MM.1S (cell line): ENCODE measurements around the gene DCDC2.

Experiments
- DNase-seq: peaks from one replicate; pipeline ENCODE4 v3.0.0-alpha.2; 2015
- H2AFZ ChIP-seq: fragments of 300-600 bp; sonication (generic); 2 replicates; pipeline ENCODE4 v1.6.0; 2016; ENCODE audit warnings: antibody characterized with exemption, low read length
- H3F3A ChIP-seq: fragments of 300-600 bp; sonication (generic); 2 replicates; pipeline ENCODE4 v1.6.1; 2016; ENCODE audit warnings: mild to moderate bottlenecking, antibody characterized with exemption, low read length, moderate library complexity, mixed read lengths; ENCODE audit not compliant: insufficient read depth
- H3K27ac ChIP-seq: fragments of 300-600 bp; sonication (generic); 2 replicates; pipeline ENCODE4 v1.5.1; 2016; ENCODE audit warnings: mild to moderate bottlenecking, low read length
- H3K27me3 ChIP-seq: fragments of 300-600 bp; sonication (generic); replicated peaks from 2 replicates; pipeline ENCODE4 v1.6.0; 2016; ENCODE audit warnings: low read length; ENCODE audit not compliant: insufficient read depth
- H3K36me3 ChIP-seq: fragments of 300-600 bp; sonication (generic); replicated peaks from 2 replicates; pipeline ENCODE4 v1.6.1; 2016; ENCODE audit warnings: mild to moderate bottlenecking, low read length, mixed read lengths; ENCODE audit not compliant: insufficient read depth
- H3K4me1 ChIP-seq: fragments of 300-600 bp; sonication (generic); 2 replicates; pipeline ENCODE4 v1.6.1; 2016; ENCODE audit warnings: low read length, mixed read lengths
- H3K4me2 ChIP-seq: fragments of 300-600 bp; sonication (generic); 2 replicates; pipeline ENCODE4 v1.6.0; 2016; ENCODE audit warnings: low read depth, low read length
- H3K4me3 ChIP-seq: fragments of 300-600 bp; sonication (generic); 2 replicates; pipeline ENCODE4 v1.5.1; 2016; ENCODE audit warnings: low read length, mixed read lengths
- H3K79me2 ChIP-seq: fragments of 300-600 bp; sonication (generic); 2 replicates; pipeline ENCODE4 v1.6.1; 2016; ENCODE audit warnings: mixed run types, low read length, mixed read lengths
- H3K9ac ChIP-seq: fragments of 300-600 bp; sonication (generic); 2 replicates; pipeline ENCODE4 v1.6.1; 2016; ENCODE audit warnings: low read length, mixed read lengths
- H3K9me2 ChIP-seq: fragments of 300-600 bp; sonication (generic); replicated peaks from 2 replicates; pipeline ENCODE4 v1.6.1; 2016; ENCODE audit warnings: mild to moderate bottlenecking, low read length, mixed read lengths; ENCODE audit not compliant: insufficient read depth
- H3K9me3 ChIP-seq: fragments of 300-600 bp; sonication (generic); replicated peaks from 2 replicates; pipeline ENCODE4 v1.6.1; 2016; ENCODE audit warnings: mild to moderate bottlenecking, low read length, mixed read lengths; ENCODE audit not compliant: insufficient read depth
- H4K20me1 ChIP-seq: fragments of 300-600 bp; sonication (generic); 2 replicates; pipeline ENCODE4 v1.6.1; 2016; ENCODE audit warnings: mild to moderate bottlenecking, low read length, moderate library complexity, mixed read lengths; ENCODE audit not compliant: insufficient read depth
- CTCF ChIP-seq: fragments of 300-600 bp; sonication (generic); IDR thresholded peaks from 2 replicates; pipeline ENCODE4 v1.5.1; 2016; ENCODE audit warnings: antibody characterized with exemption, low read length, mixed read lengths
- EZH2 ChIP-seq: fragments of 300-600 bp; sonication (generic); optimal IDR thresholded peaks from 2 replicates; pipeline ENCODE3; 2017; ENCODE audit warnings: low read depth, mild to moderate bottlenecking, antibody characterized with exemption, low read length, mixed read lengths
- EZH2phosphoT487 ChIP-seq: fragments of 300-600 bp; sonication (generic); IDR thresholded peaks from 2 replicates; pipeline ENCODE4 v1.6.1; 2018; ENCODE audit warnings: antibody characterized with exemption, low read length

Gene DCDC2

DNA sequence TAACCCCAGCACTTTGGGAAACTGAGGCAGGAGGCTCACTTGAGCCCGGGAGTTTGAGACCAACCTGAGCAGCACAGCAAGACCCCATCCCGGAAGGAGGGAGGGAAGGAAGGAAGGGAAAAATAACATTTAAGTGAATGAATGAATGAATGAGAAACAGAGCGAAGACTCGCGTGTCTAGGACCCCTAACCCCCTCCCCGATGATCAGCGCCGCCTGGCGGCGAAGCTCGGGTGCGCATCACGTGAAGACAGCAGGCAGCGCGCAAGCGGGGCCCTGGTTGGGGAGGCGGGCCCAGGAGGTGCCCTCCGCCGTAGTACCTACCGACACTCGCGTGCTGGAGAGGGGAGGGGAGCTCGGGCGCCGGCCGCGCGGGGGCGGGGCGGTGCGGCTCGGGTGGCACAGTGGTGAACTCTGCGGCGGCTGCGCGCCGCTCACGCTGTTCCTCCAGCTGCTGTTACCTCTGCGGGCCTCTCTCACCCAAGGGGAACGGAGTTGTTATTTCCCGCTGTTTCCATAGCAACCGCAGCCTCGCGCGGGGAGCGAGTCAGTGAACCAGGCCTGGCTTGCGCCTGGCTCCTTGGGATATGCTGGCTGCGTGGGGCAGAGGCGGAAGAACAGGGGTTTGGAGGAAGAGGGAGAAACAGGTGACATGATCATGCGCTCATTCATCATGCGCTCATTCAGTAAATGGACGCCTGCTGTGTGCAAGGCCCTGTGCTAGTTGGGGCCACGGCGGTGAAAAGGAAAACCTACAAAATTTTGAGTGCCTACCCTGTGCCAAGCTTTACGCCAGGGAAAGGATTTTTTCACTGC is 2.0 kb upstream of the DCDC2 start:
- H3K9me3 ChIP-seq, result no peaks in the 10 kb centered on the region
- H3K9me2 ChIP-seq, result no peaks in the 10 kb centered on the region
- peak; percentile 94 for DNase-seq
- TF ChIP-seq EZH2 (no peak), CTCF (peak; percentile 91)
- peak overlapping the region; percentile 73 for H3K27ac ChIP-seq
- H3K79me2 ChIP-seq, result no peaks in the 10 kb centered on the region
- no peaks in the 10 kb centered on the region for H3K27me3 ChIP-seq
- H3F3A ChIP-seq, result peaks cover 6% of the 10 kb centered on the region; the same call in 1 of the 2 replicates
- H3K4me2 ChIP-seq, result peak overlapping the region; percentile 94
- no peaks in the 10 kb centered on the region for H3K36me3 ChIP-seq
- peak overlapping the region; percentile 93 for H2AFZ ChIP-seq
- H3K4me3 ChIP-seq, result peak overlapping the region; percentile 68
- H3K4me1 ChIP-seq, result peaks cover 8% of the 10 kb centered on the region; the same call in 1 of the 2 replicates
- H4K20me1 ChIP-seq, result no peaks in the 10 kb centered on the region
- peak overlapping the region; percentile 83 for H3K9ac ChIP-seq

DNA sequence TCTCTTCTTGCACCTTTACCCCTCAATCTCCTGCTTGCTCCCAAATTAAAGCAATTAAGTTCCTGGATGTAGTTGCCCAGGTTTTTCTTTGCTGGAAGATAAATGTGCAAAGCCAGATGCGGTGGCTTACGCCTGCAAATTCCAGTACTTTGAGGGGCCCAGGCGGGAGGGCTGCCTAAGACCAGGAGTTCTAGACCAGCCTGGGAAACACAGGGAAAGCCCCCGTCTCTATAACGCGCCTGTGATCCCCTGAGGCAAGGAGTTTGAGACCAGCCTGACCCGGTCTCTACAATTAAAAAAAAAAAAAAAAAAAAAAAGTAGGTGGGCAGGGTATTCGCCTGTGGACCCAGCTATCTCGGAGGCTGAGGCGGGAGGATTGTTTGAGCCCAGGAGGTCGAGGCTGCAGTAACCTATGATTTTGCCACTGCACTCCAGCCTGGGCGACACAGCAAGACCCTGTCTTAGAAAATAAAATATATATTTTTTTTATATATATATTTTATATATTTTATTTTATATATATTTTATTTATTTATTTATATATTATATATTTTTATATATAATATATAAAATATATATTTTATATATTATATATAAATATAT is 461 bp upstream of the DCDC2 start:
- H3K36me3 ChIP-seq, result no peaks in the 10 kb centered on the region
- H3K79me2 ChIP-seq, result no peaks in the 10 kb centered on the region
- H3K27me3 ChIP-seq, result no peaks in the 10 kb centered on the region
- H3K9ac ChIP-seq, result no peak overlapping the region
- H2AFZ ChIP-seq, result no peak overlapping the region
- no peaks in the 10 kb centered on the region for H4K20me1 ChIP-seq
- no peaks in the 10 kb centered on the region for H3K9me2 ChIP-seq
- no peak overlapping the region for H3K27ac ChIP-seq
- H3K4me1 ChIP-seq, result peaks cover 8% of the 10 kb centered on the region; the same call in 1 of the 2 replicates
- no peak overlapping the region for H3K4me2 ChIP-seq
- DNase-seq, result no peak
- H3F3A ChIP-seq, result peaks cover 6% of the 10 kb centered on the region; the same call in 1 of the 2 replicates
- H3K4me3 ChIP-seq, result no peak overlapping the region
- H3K9me3 ChIP-seq, result no peaks in the 10 kb centered on the region
- TF ChIP-seq EZH2, result no peak
- no peak for TF ChIP-seq EZH2phosphoT487
- no peak for TF ChIP-seq CTCF

- H3K27ac ChIP-seq, result no peak overlapping the region
- H3K9ac ChIP-seq, result no peak overlapping the region
- no peaks in the 10 kb centered on the region for H4K20me1 ChIP-seq
- H3K36me3 ChIP-seq, result no peaks in the 10 kb centered on the region
- peaks cover 8% of the 10 kb centered on the region; the same call in 1 of the 2 replicates for H3K4me1 ChIP-seq
- H3K9me2 ChIP-seq, result no peaks in the 10 kb centered on the region
- no peaks in the 10 kb centered on the region for H3K9me3 ChIP-seq
- H3F3A ChIP-seq, result peaks cover 6% of the 10 kb centered on the region; the same call in 1 of the 2 replicates
- no peaks in the 10 kb centered on the region for H3K27me3 ChIP-seq
- no peak overlapping the region for H3K4me3 ChIP-seq
- H2AFZ ChIP-seq, result no peak overlapping the region
- no peak overlapping the region for H3K4me2 ChIP-seq
- no peak for DNase-seq
- TF ChIP-seq EZH2, result no peak
- no peak for TF ChIP-seq EZH2phosphoT487
- H3K79me2 ChIP-seq, result no peaks in the 10 kb centered on the region
These were observed 1.4 kb downstream of the DCDC2 start for GRCh38 chr6:24356310-24356973.
